Measurements from ENCODE around the gene MOB1A. TPM values are rescaled to one million over a fixed set of nuclear protein-coding genes. Genes with fewer than 3 reads are reported as not detected.

Gene MOB1A
- total RNA-seq, 6 donors from 2014 or later = 23.1 to 143 (median 94.5) TPM

DNA sequence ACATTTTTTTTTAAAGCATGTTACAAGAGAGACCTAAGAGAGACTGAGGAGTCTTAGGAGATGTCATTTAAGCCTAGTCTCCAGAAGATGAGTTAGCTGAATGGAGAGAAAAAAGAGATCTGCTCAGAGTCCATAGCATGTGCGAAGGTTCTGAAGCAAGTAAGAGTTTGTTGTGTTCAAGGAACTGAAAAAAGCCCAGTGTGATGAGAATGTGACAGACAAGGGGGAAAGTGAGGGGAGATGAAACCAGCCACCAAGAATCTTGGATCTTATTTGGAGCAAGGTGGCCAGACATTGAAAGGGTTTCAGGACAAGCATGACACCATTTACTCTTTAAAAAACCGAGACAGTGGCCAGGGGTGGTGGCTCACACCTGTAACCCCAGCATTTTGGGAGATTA, 5.2 kb upstream of the MOB1A start:
- DNase-seq (no peak), ATAC-seq (ENCODE audit: low FRiP score in 2 of 2) (no peak)
- 86 to 90% methylated on average over 2 of the region's 2 CpGs for WGBS, 2 donors
- no peak overlapping the region for H3K27ac ChIP-seq
- H3K9me3 ChIP-seq = no peaks in the 10 kb centered on the region
- no peaks in the 10 kb centered on the region for H3K27me3 ChIP-seq
- no peak overlapping the region for H3K4me3 ChIP-seq
- TF ChIP-seq, protein P1, sequence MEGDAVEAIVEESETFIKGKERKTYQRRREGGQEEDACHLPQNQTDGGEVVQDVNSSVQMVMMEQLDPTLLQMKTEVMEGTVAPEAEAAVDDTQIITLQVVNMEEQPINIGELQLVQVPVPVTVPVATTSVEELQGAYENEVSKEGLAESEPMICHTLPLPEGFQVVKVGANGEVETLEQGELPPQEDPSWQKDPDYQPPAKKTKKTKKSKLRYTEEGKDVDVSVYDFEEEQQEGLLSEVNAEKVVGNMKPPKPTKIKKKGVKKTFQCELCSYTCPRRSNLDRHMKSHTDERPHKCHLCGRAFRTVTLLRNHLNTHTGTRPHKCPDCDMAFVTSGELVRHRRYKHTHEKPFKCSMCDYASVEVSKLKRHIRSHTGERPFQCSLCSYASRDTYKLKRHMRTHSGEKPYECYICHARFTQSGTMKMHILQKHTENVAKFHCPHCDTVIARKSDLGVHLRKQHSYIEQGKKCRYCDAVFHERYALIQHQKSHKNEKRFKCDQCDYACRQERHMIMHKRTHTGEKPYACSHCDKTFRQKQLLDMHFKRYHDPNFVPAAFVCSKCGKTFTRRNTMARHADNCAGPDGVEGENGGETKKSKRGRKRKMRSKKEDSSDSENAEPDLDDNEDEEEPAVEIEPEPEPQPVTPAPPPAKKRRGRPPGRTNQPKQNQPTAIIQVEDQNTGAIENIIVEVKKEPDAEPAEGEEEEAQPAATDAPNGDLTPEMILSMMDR (IDR thresholded peaks at IDR 0.05) = no peak
- TF ChIP-seq POLR2AphosphoS5 (IDR thresholded peaks at IDR 0.05) (no peak), POLR2A (IDR thresholded peaks at IDR 0.05) (no peak), EP300 (IDR thresholded peaks at IDR 0.05) (no peak)
- peaks cover 4 to 6% (median 4%) of the 10 kb centered on the region in 4 donors for H3K4me1 ChIP-seq
- H3K36me3 ChIP-seq = no peaks in the 10 kb centered on the region

DNA sequence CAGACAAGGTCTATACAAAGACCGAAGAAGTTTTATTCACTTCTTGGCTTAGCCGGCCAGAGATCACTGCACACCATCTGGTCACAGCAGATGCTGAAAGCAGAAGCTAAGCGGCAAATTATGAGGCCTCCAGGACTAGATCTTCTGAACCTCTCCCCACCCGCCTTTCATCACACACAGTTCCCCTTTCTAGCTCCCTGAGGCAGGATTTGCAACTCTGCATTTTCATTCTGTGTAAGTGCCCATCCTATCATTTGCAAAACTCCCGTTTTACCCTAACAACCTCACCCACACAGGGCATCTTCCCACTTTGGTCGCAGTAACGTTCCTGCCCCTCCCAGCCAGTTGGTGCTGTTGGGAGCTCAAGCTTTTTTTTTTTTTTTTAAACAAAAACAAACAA, 3.1 kb upstream of the MOB1A start:
- H3K36me3 ChIP-seq = no peaks in the 10 kb centered on the region
- 38 to 46% methylated on average over 7 of the region's 7 CpGs for WGBS, 2 donors
- ATAC-seq (ENCODE audit: low FRiP score in 2 of 2) = peak; percentile 43 to 45
- H3K27ac ChIP-seq = peak overlapping the region; percentile 14 to 63 (median 53)
- no peaks in the 10 kb centered on the region for H3K9me3 ChIP-seq
- H3K27me3 ChIP-seq = no peaks in the 10 kb centered on the region
- peaks cover 11 to 18% (median 14%) of the 10 kb centered on the region in 4 donors for H3K4me1 ChIP-seq
- H3K4me3 ChIP-seq = no peak overlapping the region
- TF ChIP-seq POLR2AphosphoS5 (IDR thresholded peaks at IDR 0.05) (peak; percentile 14 to 18), EP300 (IDR thresholded peaks at IDR 0.05) (no peak), POLR2A (IDR thresholded peaks at IDR 0.05) (peak in 1 of 4 donors; percentile 19)
- TF ChIP-seq, protein P1 (IDR thresholded peaks at IDR 0.05) = no peak
- peak in 1 of 2 donors; percentile 75 for DNase-seq

DNA sequence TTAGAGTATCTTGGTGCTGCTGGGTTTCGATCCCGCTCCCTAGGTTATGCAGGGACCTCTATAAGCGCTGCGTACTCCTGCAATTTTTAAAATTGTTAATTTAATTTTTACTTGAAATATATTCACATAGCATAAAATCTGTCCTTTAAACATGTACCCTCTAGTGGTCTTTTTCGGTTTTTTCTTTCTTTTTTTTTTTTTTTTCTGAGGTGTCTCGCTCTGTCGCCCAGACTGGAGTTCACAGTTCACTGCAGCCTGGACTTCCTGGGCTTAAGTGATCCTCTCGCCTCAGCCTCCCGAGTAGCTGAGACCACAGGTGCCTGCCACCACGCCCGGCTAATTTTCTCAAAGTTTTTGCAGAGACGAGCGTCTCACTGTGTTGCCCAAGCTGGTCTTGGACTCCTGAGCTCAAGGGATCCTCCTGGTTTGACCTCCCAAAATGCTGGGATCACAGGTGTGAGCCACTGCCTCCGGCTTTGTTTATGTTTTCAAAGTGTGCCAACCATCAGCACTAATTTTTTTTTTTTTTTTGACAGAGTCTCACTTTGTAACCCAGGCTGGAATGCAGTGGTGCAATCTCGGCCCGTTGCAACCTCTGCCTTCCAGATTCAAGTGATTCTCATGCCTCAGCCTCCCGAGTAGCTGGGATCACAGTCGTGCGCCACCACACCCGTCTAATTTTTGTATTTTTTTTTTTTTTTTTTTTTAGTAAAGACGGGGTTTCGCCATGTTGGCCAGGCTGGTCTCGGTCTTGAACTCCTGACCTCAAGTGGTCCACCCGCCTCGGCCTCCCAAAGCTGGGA, 585 bp upstream of the MOB1A start:
- ATAC-seq (ENCODE audit: low FRiP score in 2 of 2) (peak in 1 of 2 donors; percentile 2), DNase-seq (no peak)

DNA sequence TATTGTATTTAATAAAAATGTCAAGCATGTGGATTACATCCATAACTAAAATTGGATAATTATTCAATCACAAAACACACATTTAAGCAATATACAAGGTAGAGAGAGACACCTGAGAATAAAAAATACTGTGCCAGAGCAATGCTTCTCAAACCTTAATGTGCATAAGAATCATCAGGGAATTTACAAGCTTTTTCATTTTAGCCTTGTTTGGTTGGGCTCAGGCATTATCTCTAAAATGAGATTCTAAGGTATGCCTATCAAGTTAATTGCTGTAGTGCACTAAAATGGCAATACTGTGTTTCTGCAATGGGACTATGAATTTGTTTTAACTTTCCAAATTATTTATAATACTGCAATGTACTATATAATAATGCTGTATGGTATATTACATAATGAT, 983 bp downstream of the MOB1A start:
- H3K27me3 ChIP-seq = no peaks in the 10 kb centered on the region
- DNase-seq (no peak), ATAC-seq (ENCODE audit: low FRiP score in 2 of 2) (no peak)
- no peaks in the 10 kb centered on the region for H3K36me3 ChIP-seq
- no peaks in the 10 kb centered on the region for H3K9me3 ChIP-seq
- peak overlapping the region; percentile 73 to 91 (median 83) for H3K4me3 ChIP-seq
- TF ChIP-seq, protein P1 (IDR thresholded peaks at IDR 0.05) = no peak
- no peak for TF ChIP-seq POLR2A (IDR thresholded peaks at IDR 0.05)
- TF ChIP-seq EP300 (IDR thresholded peaks at IDR 0.05) = no peak
- TF ChIP-seq POLR2AphosphoS5 (IDR thresholded peaks at IDR 0.05) = no peak
- peak overlapping the region; percentile 93 to 99 (median 96) for H3K27ac ChIP-seq
- H3K4me1 ChIP-seq = peaks cover 29 to 43% (median 35%) of the 10 kb centered on the region in 4 donors

More for the DNA sequence above, 585 bp upstream of the MOB1A start:
- no peaks in the 10 kb centered on the region for H3K9me3 ChIP-seq
- peaks cover 29 to 37% (median 32%) of the 10 kb centered on the region in 4 donors for H3K4me1 ChIP-seq
- H3K27me3 ChIP-seq = no peaks in the 10 kb centered on the region
- TF ChIP-seq EP300 (IDR thresholded peaks at IDR 0.05) (no peak), POLR2A (IDR thresholded peaks at IDR 0.05) (peak in 1 of 4 donors; percentile 53), POLR2AphosphoS5 (IDR thresholded peaks at IDR 0.05) (no peak)
- TF ChIP-seq, protein P1 (IDR thresholded peaks at IDR 0.05) = peak in 3 of 6 experiments; percentile 4 to 22 (median 4)
- WGBS, 2 donors = 50 to 52% methylated on average over 25 of the region's 25 CpGs
- no peaks in the 10 kb centered on the region for H3K36me3 ChIP-seq
- H3K4me3 ChIP-seq = peak overlapping the region; percentile 15 to 91 (median 83)
- H3K27ac ChIP-seq = peak overlapping the region in 3 of 4 donors; percentile 93 to 99 (median 97)

Data from upper lobe of left lung (tissue), 6 donors.